Measurements from ENCODE around the gene HOXA6. TPM values are rescaled to one million over a fixed set of nuclear protein-coding genes. Genes with fewer than 3 reads are reported as not detected.

Gene HOXA6
- polyA plus RNA-seq, 1 donor: 4.0 TPM

DNA sequence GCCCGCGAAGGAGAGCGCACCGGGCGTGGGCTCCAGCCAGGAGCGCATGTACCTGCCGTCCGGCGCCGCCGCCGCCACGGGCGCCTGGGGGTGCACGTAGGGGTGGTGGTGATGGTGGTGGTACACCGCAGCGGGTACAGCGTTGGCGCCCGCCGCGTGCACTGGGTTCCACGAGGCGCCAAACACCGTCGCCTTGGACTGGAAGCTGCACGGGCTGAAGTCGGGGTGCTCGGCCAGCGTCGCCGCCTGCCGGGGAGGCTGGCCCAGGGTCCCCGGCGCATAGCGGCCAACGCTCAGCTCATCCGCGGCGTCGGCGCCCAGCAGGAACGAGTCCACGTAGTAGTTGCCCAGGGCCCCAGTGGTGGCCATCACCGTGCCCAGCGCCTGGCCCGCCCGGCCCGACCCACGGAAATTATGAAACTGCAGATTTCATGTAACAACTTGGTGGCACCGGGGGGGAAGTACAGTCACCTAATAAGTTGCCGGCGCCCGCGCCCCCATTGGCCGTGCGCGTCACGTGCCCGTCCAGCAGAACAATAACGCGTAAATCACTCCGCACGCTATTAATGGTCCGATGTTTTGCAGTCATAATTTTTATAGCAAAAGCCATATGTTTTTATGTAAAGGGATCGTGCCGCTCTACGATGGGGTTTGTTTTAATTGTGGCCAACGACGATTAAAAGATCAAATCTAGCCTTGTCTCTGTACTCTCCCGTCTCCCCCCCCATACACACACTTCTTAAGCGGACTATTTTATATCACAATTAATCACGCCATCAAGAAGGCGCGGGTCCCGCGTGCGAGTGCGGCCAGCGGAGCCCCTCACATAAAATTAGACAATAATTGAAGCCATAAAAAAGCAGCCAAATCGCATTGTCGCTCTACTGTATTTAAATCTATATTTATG, 17.8 kb upstream of the HOXA6 start, which contains the start of gene HOXA9:
TSS of gene HOXA9 (minus strand) at position 449 of the 907 bp plus-strand sequence. CDS start at position 369, 80 bp downstream.
- H3K4me3 ChIP-seq (ENCODE audit: low read length): peak within 1 kb of the TSS; percentile 43
- peaks cover 96% of the 10 kb centered on the region for H3K27me3 ChIP-seq (ENCODE audit: control insufficient read depth, insufficient read depth, low read length)
- WGBS (ENCODE audit: insufficient coverage, low lambda C conversion rate): 12% methylated on average over 4 of the region's 82 CpGs
- H3K27ac ChIP-seq (ENCODE audit: low read length): peak within 1 kb of the TSS; percentile 14
- peaks cover 49% of the 10 kb centered on the region for H3K9me3 ChIP-seq (ENCODE audit: control insufficient read depth, low read depth, low read length)
- H3K4me1 ChIP-seq (ENCODE audit: control insufficient read depth, insufficient read depth, low read length): peaks cover 5% of the 10 kb centered on the region
- H3K36me3 ChIP-seq (ENCODE audit: control insufficient read depth, insufficient read depth, low read length): no peaks in the 10 kb centered on the region
- DNase-seq: no peak

- peaks cover 9% of the 10 kb centered on the region for H3K4me1 ChIP-seq (ENCODE audit: control insufficient read depth, insufficient read depth, low read length)
- no peaks in the 10 kb centered on the region for H3K36me3 ChIP-seq (ENCODE audit: control insufficient read depth, insufficient read depth, low read length)
- peaks cover 96% of the 10 kb centered on the region for H3K27me3 ChIP-seq (ENCODE audit: control insufficient read depth, insufficient read depth, low read length)
- H3K4me3 ChIP-seq (ENCODE audit: low read length): peak overlapping the region; percentile 43
- H3K27ac ChIP-seq (ENCODE audit: low read length): peak overlapping the region; percentile 8
- peaks cover 46% of the 10 kb centered on the region for H3K9me3 ChIP-seq (ENCODE audit: control insufficient read depth, low read depth, low read length)
- WGBS (ENCODE audit: insufficient coverage, low lambda C conversion rate): no CpG with 5 or more reads among the region's 47 CpGs
- no peak for DNase-seq
Observed at GRCh38 chr7:27164367-27165088, 17.0 kb upstream of the HOXA6 start.

GRCh38 chr7:27164045-27164366, 16.4 kb upstream of the HOXA6 start:
- Histone ChIP-seq H3K27me3 (ENCODE audit: control insufficient read depth, insufficient read depth, low read length) (peaks cover 96% of the 10 kb centered on the region), H3K36me3 (ENCODE audit: control insufficient read depth, insufficient read depth, low read length) (no peaks in the 10 kb centered on the region), H3K4me1 (ENCODE audit: control insufficient read depth, insufficient read depth, low read length) (peaks cover 9% of the 10 kb centered on the region), H3K4me3 (ENCODE audit: low read length) (peak overlapping the region; percentile 43), H3K9me3 (ENCODE audit: control insufficient read depth, low read depth, low read length) (peaks cover 42% of the 10 kb centered on the region), H3K27ac (ENCODE audit: low read length) (no peak overlapping the region)
- DNase-seq: no peak
- 18% methylated on average over 2 of the region's 12 CpGs for WGBS (ENCODE audit: insufficient coverage, low lambda C conversion rate)

- Histone ChIP-seq H3K4me1 (ENCODE audit: control insufficient read depth, insufficient read depth, low read length) (peaks cover 9% of the 10 kb centered on the region), H3K36me3 (ENCODE audit: control insufficient read depth, insufficient read depth, low read length) (no peaks in the 10 kb centered on the region), H3K27me3 (ENCODE audit: control insufficient read depth, insufficient read depth, low read length) (peaks cover 96% of the 10 kb centered on the region), H3K4me3 (ENCODE audit: low read length) (peak overlapping the region; percentile 43), H3K27ac (ENCODE audit: low read length) (no peak overlapping the region), H3K9me3 (ENCODE audit: control insufficient read depth, low read depth, low read length) (peaks cover 40% of the 10 kb centered on the region)
- no peak for DNase-seq
- 0% methylated on average over 1 of the region's 24 CpGs for WGBS (ENCODE audit: insufficient coverage, low lambda C conversion rate)
Observed at GRCh38 chr7:27163288-27164044, 15.9 kb upstream of the HOXA6 start.

DNA sequence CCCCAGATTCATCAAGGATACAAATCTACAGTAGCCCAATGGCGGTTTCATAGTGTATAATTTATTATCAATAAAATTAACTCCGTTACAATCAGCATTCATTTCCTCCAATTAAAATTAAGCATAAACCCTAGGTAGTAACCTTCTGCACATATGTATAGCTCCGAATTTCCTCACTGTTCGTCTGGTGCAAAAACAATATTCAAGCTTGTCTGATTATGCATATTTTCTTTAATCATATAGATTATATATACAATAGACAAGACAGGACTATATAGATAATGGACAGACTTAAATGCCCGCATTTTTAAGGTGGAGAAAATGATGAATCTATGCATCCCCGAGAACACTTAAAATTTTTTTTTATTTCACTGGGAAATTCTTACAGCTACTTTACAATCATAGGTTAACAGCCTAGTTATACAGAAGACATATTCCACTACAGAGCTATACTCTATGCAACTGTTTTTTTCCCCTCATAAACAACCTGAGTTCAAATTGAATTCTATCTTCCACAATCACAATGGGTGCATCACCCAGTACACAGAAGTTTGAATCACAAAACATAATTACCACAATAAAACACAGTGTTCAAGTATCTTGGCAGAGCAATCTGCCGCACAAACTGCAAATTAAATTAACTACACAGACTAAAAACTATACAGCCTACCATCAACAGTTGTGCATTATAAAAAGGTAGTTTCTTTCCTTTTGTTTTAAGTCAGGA, 15.2 kb upstream of the HOXA6 start:
- 68% methylated on average over 4 of the region's 7 CpGs for WGBS (ENCODE audit: insufficient coverage, low lambda C conversion rate)

GRCh38 chr7:27161721-27162560, 14.4 kb upstream of the HOXA6 start:
- H3K27ac ChIP-seq (ENCODE audit: low read length): peak overlapping the region; percentile 8
- no peaks in the 10 kb centered on the region for H3K36me3 ChIP-seq (ENCODE audit: control insufficient read depth, insufficient read depth, low read length)
- no peak overlapping the region for H3K4me3 ChIP-seq (ENCODE audit: low read length)
- WGBS (ENCODE audit: insufficient coverage, low lambda C conversion rate): 60% methylated on average over 1 of the region's 30 CpGs
- no peak for DNase-seq
- peaks cover 34% of the 10 kb centered on the region for H3K9me3 ChIP-seq (ENCODE audit: control insufficient read depth, low read depth, low read length)
- peaks cover 96% of the 10 kb centered on the region for H3K27me3 ChIP-seq (ENCODE audit: control insufficient read depth, insufficient read depth, low read length)
- H3K4me1 ChIP-seq (ENCODE audit: control insufficient read depth, insufficient read depth, low read length): peaks cover 9% of the 10 kb centered on the region

More for the DNA sequence above, 15.2 kb upstream of the HOXA6 start:
- Histone ChIP-seq H3K36me3 (ENCODE audit: control insufficient read depth, insufficient read depth, low read length) (no peaks in the 10 kb centered on the region), H3K4me1 (ENCODE audit: control insufficient read depth, insufficient read depth, low read length) (peaks cover 9% of the 10 kb centered on the region), H3K9me3 (ENCODE audit: control insufficient read depth, low read depth, low read length) (peaks cover 37% of the 10 kb centered on the region), H3K27me3 (ENCODE audit: control insufficient read depth, insufficient read depth, low read length) (peaks cover 96% of the 10 kb centered on the region), H3K4me3 (ENCODE audit: low read length) (peak overlapping the region; percentile 43), H3K27ac (ENCODE audit: low read length) (no peak overlapping the region)
- no peak for DNase-seq

- Histone ChIP-seq H3K9me3 (ENCODE audit: control insufficient read depth, low read depth, low read length) (peaks cover 28% of the 10 kb centered on the region), H3K4me3 (ENCODE audit: low read length) (peak overlapping the region; percentile 59), H3K4me1 (ENCODE audit: control insufficient read depth, insufficient read depth, low read length) (peaks cover 10% of the 10 kb centered on the region), H3K36me3 (ENCODE audit: control insufficient read depth, insufficient read depth, low read length) (no peaks in the 10 kb centered on the region), H3K27ac (ENCODE audit: low read length) (no peak overlapping the region), H3K27me3 (ENCODE audit: control insufficient read depth, insufficient read depth, low read length) (peaks cover 94% of the 10 kb centered on the region)
- DNase-seq: no peak
- 0% methylated on average over 1 of the region's 27 CpGs for WGBS (ENCODE audit: insufficient coverage, low lambda C conversion rate)
Observed at GRCh38 chr7:27161214-27161720, 13.7 kb upstream of the HOXA6 start.

DNA sequence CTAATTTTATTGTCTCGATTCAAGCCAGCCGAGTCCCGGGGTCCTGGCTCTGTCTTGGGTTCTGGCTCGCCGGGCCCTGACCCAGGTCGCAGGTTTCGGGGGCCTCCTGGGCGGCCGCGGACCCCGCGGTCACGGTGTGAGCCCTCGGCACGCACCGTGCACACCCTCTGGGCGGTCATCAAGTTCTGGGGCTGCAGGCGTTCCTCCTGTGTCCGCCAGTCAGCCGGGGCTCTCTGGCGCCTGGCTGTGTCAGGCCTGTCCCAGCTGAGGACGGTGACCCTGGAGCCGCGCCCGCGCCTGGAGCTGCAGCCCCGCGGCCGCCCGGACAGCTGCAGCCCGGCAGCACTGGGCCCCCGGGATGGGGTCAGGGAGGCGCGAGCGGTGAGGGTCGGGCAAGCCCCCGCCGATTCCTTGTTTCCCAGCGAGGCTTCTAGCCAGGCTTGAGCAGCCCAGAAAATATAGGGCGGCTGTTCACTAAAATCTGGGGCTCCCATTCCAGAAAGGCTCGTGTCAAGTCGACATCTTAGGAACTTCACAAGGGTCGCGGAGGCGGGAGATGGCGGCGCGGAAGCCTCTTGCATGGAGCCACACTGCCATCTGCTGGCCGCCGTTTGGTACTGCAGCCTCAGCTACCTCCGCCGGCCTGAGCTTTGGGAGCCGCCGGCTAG, 13.1 kb upstream of the HOXA6 start:
- WGBS (ENCODE audit: insufficient coverage, low lambda C conversion rate): 0% methylated on average over 2 of the region's 54 CpGs
- Histone ChIP-seq H3K27me3 (ENCODE audit: control insufficient read depth, insufficient read depth, low read length) (peaks cover 94% of the 10 kb centered on the region), H3K9me3 (ENCODE audit: control insufficient read depth, low read depth, low read length) (peaks cover 29% of the 10 kb centered on the region), H3K27ac (ENCODE audit: low read length) (peak overlapping the region; percentile 64), H3K4me1 (ENCODE audit: control insufficient read depth, insufficient read depth, low read length) (peaks cover 12% of the 10 kb centered on the region), H3K4me3 (ENCODE audit: low read length) (peak overlapping the region; percentile 59), H3K36me3 (ENCODE audit: control insufficient read depth, insufficient read depth, low read length) (no peaks in the 10 kb centered on the region)
- DNase-seq: peak; percentile 71 to 78
